Right cardiac atrium (tissue), 5 donors: Measurements from ENCODE around the gene RBP2. TPM values are rescaled to one million over a fixed set of nuclear protein-coding genes. Genes with fewer than 3 reads are reported as not detected.
"Not testable (repeated sequence)": the region's sequence is repeated elsewhere in the genome, so short reads cannot be mapped to it uniquely, and the experiment has no call there.

Source experiments
- ATAC-seq, 2 donors: fragments of 200-7000 bp; cut with Tn5 transposase; one replicate each; pipeline versions ENCODE4 v1.8.0 to v1.9.1; 2020; ENCODE audit warnings: moderate library complexity in 2 of 2, mild to moderate bottlenecking in 1 of 2
- DNase-seq, 3 donors: peaks; one replicate each; pipeline ENCODE4 v3.0.0-alpha.2; 2020
- H3K27ac ChIP-seq: one replicate; pipeline ENCODE4 v1.5.1; 2013; ENCODE audit warnings: mild to moderate bottlenecking, low read length, control low read depth, moderate library complexity
- H3K27me3 ChIP-seq: one replicate; pipeline ENCODE4 v1.6.1; 2013; ENCODE audit not compliant: control insufficient read depth, insufficient read depth
- H3K4me1 ChIP-seq: one replicate; pipeline ENCODE4 v1.6.1; 2013; ENCODE audit warnings: low read length; ENCODE audit not compliant: control insufficient read depth, insufficient read depth
- H3K4me3 ChIP-seq: one replicate; pipeline ENCODE4 v1.5.1; 2013; ENCODE audit warnings: low read length, control low read depth
- H3K9me3 ChIP-seq: one replicate; pipeline ENCODE4 v1.6.1; 2013; ENCODE audit warnings: low read length; ENCODE audit not compliant: control insufficient read depth
- WGBS: extraction: QIAGEN DNeasy Blood & Tissue Kit; methylation state at CpG from one replicate; pipeline ENCODE4 v1.1.7; 2013; 5-methylcytosine and 5-hydroxymethylcytosine counted together
- intact Hi-C, 4 donors: fragments of 100-400 bp; cut with DNase I; formaldehyde crosslinking; loops; one replicate each; pipeline versions ENCODE4 v1.11.0 to v1.14.0; 2022 to 2023
- polyA plus RNA-seq: library from polyadenylated mRNA; stranded (reverse); fragments of 200-250 nt; gene quantifications from one replicate; pipeline ENCODE4 v1.2.3, GENCODE V29; 2013
- total RNA-seq, 4 donors: library from RNA; stranded (reverse); fragmentation: NEBNext Ultra II Directional; extraction: Animal tissue kit (Norgen Biotek cat#: 25700); gene quantifications; one replicate each; pipeline ENCODE4 v1.2.1, GENCODE V29; 2021
- donor health status: healthy with polysubstance abuse.
- donor health status: DM: no; HTN: yes; CAD: no.
- donor health status: DM: no; HTN: no; CAD: no.
- donor health status: DM: no; HTN: yes; CAD: no; lungs with severe emphysema.
- donor health status: DM: yes; HTN: yes; CAD: no.

Gene RBP2
- total and polyA plus RNA-seq, 5 donors = not detected

DNA sequence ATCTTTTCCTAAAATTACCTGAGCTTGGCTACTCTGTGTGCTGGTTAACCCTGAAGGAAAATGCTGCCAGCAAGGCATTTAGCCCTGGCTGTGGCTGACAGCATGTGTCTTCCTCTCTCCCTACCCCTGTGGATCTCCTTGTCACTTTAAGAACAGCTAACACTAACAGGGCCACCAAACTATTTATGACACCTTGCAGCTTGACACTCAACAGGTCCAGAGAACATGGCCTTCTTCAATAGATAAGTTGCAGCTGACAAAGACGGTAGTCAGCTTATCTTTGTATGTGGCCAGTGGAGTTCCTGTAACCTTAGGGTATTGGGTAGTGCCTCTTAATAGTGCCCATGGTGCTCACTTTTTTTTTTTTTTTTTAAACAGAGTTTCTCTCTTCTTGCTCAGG is 54.9 kb downstream of the RBP2 start:
- no peaks in the 10 kb centered on the region for H3K4me1 ChIP-seq
- no peaks in the 10 kb centered on the region for H3K9me3 ChIP-seq
- no peaks in the 10 kb centered on the region for H3K27me3 ChIP-seq
- WGBS = 52% methylated on average over 1 of the region's 1 CpG
- intact Hi-C loops = loop anchor here in 1 of 4 donors (10.0 kb wide), 1 partner anchor 513 kb away; the partner anchor contains the start of gene CLSTN2
- no peak for DNase-seq
- peak; percentile 74 to 88 for ATAC-seq
- no peak overlapping the region for H3K4me3 ChIP-seq
- no peak overlapping the region for H3K27ac ChIP-seq

DNA sequence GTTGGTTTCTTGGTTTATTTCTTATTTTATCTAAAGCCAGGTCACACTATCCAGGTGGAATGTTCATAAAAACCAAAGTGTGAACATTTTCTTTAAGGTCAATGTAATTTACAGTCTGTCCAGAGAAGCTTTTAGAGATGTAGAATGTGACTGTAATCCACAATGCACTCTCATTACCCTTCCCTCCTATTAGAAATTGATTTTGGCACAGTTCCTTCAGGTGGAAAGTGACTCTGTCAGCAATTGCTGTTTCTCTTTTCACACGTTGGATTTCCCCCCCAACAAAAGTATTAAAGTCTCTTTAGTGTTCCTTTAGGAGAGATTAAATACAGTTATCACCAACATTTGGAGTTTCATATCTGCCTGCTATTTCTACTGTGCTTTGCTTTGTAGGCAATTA is 55.3 kb downstream of the RBP2 start:
- H3K4me1 ChIP-seq = no peaks in the 10 kb centered on the region
- DNase-seq (no peak), ATAC-seq (no peak)
- no peak overlapping the region for H3K4me3 ChIP-seq
- WGBS = 20% methylated on average over 1 of the region's 1 CpG
- intact Hi-C loops = loop anchor here in 1 of 4 donors (10.0 kb wide), 1 partner anchor 514 kb away; the partner anchor contains the start of gene CLSTN2
- no peak overlapping the region for H3K27ac ChIP-seq
- H3K27me3 ChIP-seq = no peaks in the 10 kb centered on the region
- no peaks in the 10 kb centered on the region for H3K9me3 ChIP-seq

DNA sequence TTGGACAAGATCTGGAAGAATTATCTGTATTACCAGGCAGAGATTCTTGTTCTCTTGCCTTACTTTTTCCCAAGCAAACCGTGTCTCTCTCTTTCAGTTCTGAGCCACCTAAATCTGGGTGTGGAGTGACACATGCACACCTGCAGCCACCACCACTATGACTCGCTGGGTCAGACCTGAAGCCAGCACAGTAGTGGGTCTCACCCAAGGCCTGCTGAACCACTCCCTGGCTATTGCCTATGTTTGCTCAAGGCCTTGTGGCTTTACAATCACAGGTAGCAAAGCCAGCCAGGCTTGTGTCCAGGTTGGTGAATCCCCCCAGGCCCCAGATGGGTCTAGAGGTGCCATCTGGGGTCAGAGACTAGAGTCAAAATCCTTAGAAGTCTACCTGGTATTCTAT is 58.2 kb downstream of the RBP2 start:
- Histone ChIP-seq H3K27ac (no peak overlapping the region), H3K27me3 (no peaks in the 10 kb centered on the region), H3K4me3 (no peak overlapping the region), H3K9me3 (peaks cover 3% of the 10 kb centered on the region), H3K4me1 (no peaks in the 10 kb centered on the region)
- ATAC-seq (no peak), DNase-seq (no peak)
- 97% methylated on average over 2 of the region's 2 CpGs for WGBS
- intact Hi-C loops = no loop called here

DNA sequence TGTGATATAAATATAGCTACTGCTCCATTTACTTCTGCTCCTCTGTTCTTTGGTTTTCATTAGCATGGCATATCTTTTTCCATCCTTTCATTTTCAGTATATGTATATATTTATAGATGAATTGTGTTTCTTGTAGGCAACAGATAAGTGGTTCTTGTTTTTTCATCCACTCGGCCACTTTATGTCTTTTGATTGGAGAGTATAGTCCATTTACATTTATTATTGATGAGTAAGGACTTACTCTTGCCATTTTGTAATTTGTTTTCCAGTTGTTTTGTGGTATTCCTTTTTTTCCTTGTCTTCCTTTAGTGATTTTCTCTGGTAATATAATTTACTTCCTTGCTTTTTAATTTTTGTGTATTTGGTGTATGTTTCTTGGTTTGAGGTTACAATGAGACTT is 60.0 kb downstream of the RBP2 start:
- 95% methylated on average over 1 of the region's 1 CpG for WGBS
- DNase-seq = no peak
- H3K4me1 ChIP-seq = no peaks in the 10 kb centered on the region
- H3K9me3 ChIP-seq = peaks cover 3% of the 10 kb centered on the region
- no peak overlapping the region for H3K4me3 ChIP-seq
- no peak for ATAC-seq
- H3K27me3 ChIP-seq = no peaks in the 10 kb centered on the region
- H3K27ac ChIP-seq = no peak overlapping the region
- intact Hi-C loops = no loop called here

DNA sequence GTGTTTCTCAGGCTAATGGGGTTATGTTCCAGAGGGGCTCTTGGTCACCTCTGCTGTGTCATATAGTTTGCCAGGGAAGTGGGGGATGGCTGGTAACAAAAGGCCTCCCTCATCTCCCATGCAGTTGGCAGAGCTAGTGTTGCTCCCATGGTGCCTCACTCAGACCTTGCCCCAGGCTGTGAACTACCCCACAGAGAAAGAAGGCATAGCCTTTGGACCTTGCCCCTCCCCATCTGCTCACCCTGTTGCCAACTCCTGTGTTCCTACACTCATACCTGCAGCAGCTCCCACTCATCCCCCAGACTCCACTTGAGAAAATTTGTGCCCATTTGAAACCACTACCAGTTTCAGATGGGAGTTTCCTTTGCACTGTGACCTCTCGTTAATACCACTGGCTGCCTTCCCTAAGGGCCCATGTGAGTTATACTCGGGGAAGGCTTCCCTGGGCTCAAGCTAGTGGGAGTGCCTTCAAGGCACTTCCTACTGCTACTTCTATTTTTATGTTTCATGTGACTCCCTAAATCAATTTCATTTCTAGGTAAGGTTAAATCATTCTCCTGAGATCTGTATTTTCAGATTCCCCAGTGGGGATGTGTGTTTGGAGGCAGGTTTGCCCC is 61.6 kb downstream of the RBP2 start:
- intact Hi-C loops = no loop called here
- 68% methylated on average over 2 of the region's 2 CpGs for WGBS
- no peak for ATAC-seq
- DNase-seq = no peak
- H3K27me3 ChIP-seq = no peaks in the 10 kb centered on the region
- H3K9me3 ChIP-seq = peaks cover 3% of the 10 kb centered on the region
- H3K4me3 ChIP-seq = no peak overlapping the region
- H3K4me1 ChIP-seq = no peaks in the 10 kb centered on the region
- no peak overlapping the region for H3K27ac ChIP-seq

DNA sequence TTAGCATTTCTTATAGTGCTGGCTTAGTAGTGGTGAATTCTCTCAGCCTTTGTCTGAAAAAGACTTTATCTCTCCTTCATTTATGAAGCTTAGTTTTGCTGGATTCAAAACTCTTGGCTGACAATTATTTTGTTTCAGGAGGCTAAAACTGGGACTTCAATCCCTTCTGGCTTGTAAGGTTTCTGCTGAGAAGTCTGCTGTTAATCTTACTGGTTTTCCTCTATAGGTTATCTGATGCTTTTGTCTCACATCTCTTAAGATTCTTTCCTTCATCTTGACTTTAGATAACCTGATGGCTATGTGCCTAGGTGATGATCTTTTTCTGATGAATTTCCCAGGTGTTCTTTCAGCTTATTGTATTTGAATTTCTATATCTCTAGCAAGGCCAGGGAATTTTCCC is 63.4 kb downstream of the RBP2 start:
- H3K4me3 ChIP-seq = not testable (repeated sequence)

More for the DNA sequence above, 63.4 kb downstream of the RBP2 start:
- ATAC-seq, intact Hi-C loops, H3K27me3 ChIP-seq, H3K9me3 ChIP-seq, H3K27ac ChIP-seq, DNase-seq, H3K4me1 ChIP-seq: not testable (repeated sequence)

Other genes starting within 250 kb of the RBP2 start
- gene MRPS22, start 132.5 kb downstream of the RBP2 start, total RNA-seq = 10 to 100 TPM; 51.8 to 68.4 (median 56.4) TPM
- 91.5 TPM for gene MRPS22, start 132.5 kb downstream of the RBP2 start, polyA plus RNA-seq
- 10 to 100 TPM; 75.6 to 98.0 (median 95.3) TPM for gene COPB2, start 86.9 kb downstream of the RBP2 start, total RNA-seq
- gene COPB2, start 86.9 kb downstream of the RBP2 start, polyA plus RNA-seq = 41.0 TPM
- 10 to 100 TPM; 39.3 to 60.9 (median 54.9) TPM for gene RBP1, start 63.2 kb upstream of the RBP2 start, total RNA-seq
- 65.6 TPM for gene RBP1, start 63.2 kb upstream of the RBP2 start, polyA plus RNA-seq
- 10 to 100 TPM in 3 of 4 donors, 1 to 10 TPM in 1; 9.6 to 19.2 (median 16.9) TPM for gene NMNAT3, start 201.5 kb upstream of the RBP2 start, total RNA-seq
- 12.3 TPM for gene NMNAT3, start 201.5 kb upstream of the RBP2 start, polyA plus RNA-seq